Heart right ventricle (tissue), 16 donors: ENCODE data around the gene FBXW12. TPM values are rescaled to one million over a fixed set of nuclear protein-coding genes. Genes with fewer than 3 reads are reported as not detected.

Experiments
- ATAC-seq, 8 donors: fragments of 200-7000 bp; cut with Tn5 transposase; one replicate each; pipeline ENCODE4 v1.9.1; 2020; ENCODE audit warnings: mild to moderate bottlenecking in 8 of 8, moderate library complexity in 8 of 8, moderate number of reproducible peaks in 1 of 8
- DNase-seq, 2 donors: peaks; one replicate each; pipeline ENCODE4 v3.0.0-alpha.2; 2020
- H3K27ac ChIP-seq, 10 donors: fragments of 200-600 bp; sonication (generic) in 2 of 10; one replicate each; pipeline versions ENCODE4 v1.5.0 to v1.8.0; 2020 to 2022; ENCODE audit warnings: mild to moderate bottlenecking in 3 of 10
- H3K27me3 ChIP-seq, 7 donors: fragments of 200-600 bp; one replicate each; pipeline ENCODE4 v1.8.0; 2021 to 2022; ENCODE audit warnings: mild to moderate bottlenecking in 2 of 7
- H3K36me3 ChIP-seq, 9 donors: fragments of 200-600 bp; sonication (generic) in 1 of 9; one replicate each; pipeline versions ENCODE4 v1.5.0 to v1.8.0; 2020 to 2022; ENCODE audit warnings: mild to moderate bottlenecking in 2 of 9
- H3K4me1 ChIP-seq, 9 donors: fragments of 200-600 bp; sonication (generic) in 1 of 9; one replicate each; pipeline versions ENCODE4 v1.5.0 to v1.8.0; 2020 to 2022; ENCODE audit warnings: mild to moderate bottlenecking in 4 of 9
- H3K4me3 ChIP-seq, 10 donors: fragments of 200-600 bp; sonication (generic) in 2 of 10; one replicate each; pipeline versions ENCODE4 v1.5.0 to v1.8.0; 2020 to 2022; ENCODE audit warnings: mild to moderate bottlenecking in 7 of 10, moderate library complexity in 2 of 10
- H3K9me3 ChIP-seq, 11 donors: fragments of 200-600 bp in 10 of 11; sonication (generic) in 2 of 11; one replicate each; pipeline versions ENCODE4 v1.5.0 to v1.8.0; 2013 to 2022; ENCODE audit warnings: mild to moderate bottlenecking in 2 of 11, control low read depth in 1 of 11, moderate library complexity in 1 of 11
- WGBS, 2 donors: extraction: QIAGEN DNeasy Blood & Tissue Kit; methylation state at CpG; one replicate each; pipeline ENCODE4 v1.1.7; 2013; ENCODE audit warnings: inconsistent platforms in 1 of 2; 5-methylcytosine and 5-hydroxymethylcytosine counted together
- intact Hi-C, 10 donors: fragments of 100-400 bp; cut with DNase I; formaldehyde crosslinking; loops; one replicate each; pipeline versions ENCODE4 v1.11.1 to v1.14.2; 2022
- polyA plus RNA-seq, 2 donors: library from polyadenylated mRNA; stranded (reverse); fragments of 200-250 nt; gene quantifications; one replicate each; pipeline ENCODE4 v1.2.3, GENCODE V29; 2013
- total RNA-seq, 10 donors: library from RNA; stranded (reverse); fragmentation: NEBNext Ultra II Directional in 3 of 10; extraction: Animal tissue kit (Norgen Biotek cat#: 25700) in 3 of 10; gene quantifications; one replicate each; pipeline versions ENCODE4 v1.2.1 to v1.2.4, GENCODE V29; 2021 to 2023
- TF ChIP-seq, protein P1 (sequence below), 9 donors: fragments of 200-600 bp; sonication (generic) in 2 of 9; IDR thresholded peaks; one replicate each; pipeline versions ENCODE4 v1.5.0 to v1.8.0; 2021 to 2022; ENCODE audit warnings: antibody characterized with exemption in 9 of 9, mild to moderate bottlenecking in 5 of 9, moderate library complexity in 1 of 9
- donor health status: Arrhythmogenic right ventricular cardiomyopathy.
- donor health status: ischemic (EF 13 %, LVEDD 7.1; RV severe dilation, severe dysfunction).
- donor health status: healthy with polysubstance abuse.
- donor health status: DM: no; HTN: yes; CAD: no.
- donor health status: DM: no; HTN: no; CAD: no.
- donor health status: ischemic (EF 25% LVEDD 6.9; RV normal size, moderate dysfunction).
- donor health status: ischemic (EF 25% LVEDD 5.7; RV mildly dilated, moderate dysfunction).
- donor health status: healthy.
- donor health status: DM: yes; HTN: yes; CAD: no.
- donor health status: Ischemic cardiomyopathy.
- donor health status: ischemic (EF 35%, LVEDD 5.7; RV mildly dilated, moderate dysfunction).
- donor health status: nonischemic (EF 11% LVEDD 7.7; RV severe dilation, severe dysfunction).
- donor health status: DM: yes; HTN: yes; CAD: no.
- donor health status: PGD.
- donor health status: ischemic (EF 29% LVEDD 5.4; RV normal size, mild dysfunction).
- donor health status: nonischemic (EF 23%, LVEDD 6.1; RV moderate dilation, normal function).

FBXW12 gene
- total and polyA plus RNA-seq, 12 donors = 0.28 to 0.29 TPM; not detected in 10

DNA sequence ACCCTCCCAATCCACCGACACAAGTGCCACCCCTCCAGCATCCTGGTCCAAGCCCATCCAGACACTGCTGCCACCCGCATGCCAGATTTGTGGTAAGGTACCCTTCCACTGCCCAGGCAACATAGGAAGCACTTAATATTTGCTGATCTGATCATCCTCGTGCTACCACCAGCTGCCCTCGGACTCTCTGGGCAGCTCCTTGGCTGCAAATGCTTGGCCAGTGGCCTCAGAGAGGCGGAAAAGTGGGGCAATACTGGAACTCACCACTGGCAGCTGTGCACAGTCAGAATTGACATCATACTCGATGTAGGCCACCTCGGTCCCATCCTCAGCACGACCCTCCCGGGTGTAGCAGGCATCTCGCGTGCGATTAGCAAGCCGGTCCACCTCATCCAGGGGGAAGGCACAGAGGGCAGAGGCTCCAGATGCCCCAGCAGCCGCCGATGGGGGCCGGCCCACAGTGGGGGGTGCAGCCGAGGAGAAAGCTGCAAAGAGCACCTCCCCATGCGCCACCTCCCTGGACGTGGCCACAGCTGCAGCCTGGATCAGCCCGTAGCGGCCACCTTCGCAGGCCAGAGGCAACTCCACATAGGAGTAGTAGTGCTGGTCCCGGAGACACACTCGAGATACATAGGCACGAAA is 51.3 kb downstream of the FBXW12 start:
- intact Hi-C loops = no loop called here
- 87 to 88% methylated on average over 25 of the region's 25 CpGs for WGBS, 2 donors
- Histone ChIP-seq H3K9me3 (no peaks in the 10 kb centered on the region), H3K4me3 (no peak overlapping the region), H3K4me1 (peaks cover 24 to 53% (median 41%) of the 10 kb centered on the region in 9 donors), H3K36me3 (peaks cover 0 to 12% (median 0%) of the 10 kb centered on the region in 9 donors), H3K27ac (no peak overlapping the region), H3K27me3 (peaks cover 0 to 2% (median 0%) of the 10 kb centered on the region in 7 donors)
- no peak for ATAC-seq
- no peak for DNase-seq
- TF ChIP-seq, protein P1, sequence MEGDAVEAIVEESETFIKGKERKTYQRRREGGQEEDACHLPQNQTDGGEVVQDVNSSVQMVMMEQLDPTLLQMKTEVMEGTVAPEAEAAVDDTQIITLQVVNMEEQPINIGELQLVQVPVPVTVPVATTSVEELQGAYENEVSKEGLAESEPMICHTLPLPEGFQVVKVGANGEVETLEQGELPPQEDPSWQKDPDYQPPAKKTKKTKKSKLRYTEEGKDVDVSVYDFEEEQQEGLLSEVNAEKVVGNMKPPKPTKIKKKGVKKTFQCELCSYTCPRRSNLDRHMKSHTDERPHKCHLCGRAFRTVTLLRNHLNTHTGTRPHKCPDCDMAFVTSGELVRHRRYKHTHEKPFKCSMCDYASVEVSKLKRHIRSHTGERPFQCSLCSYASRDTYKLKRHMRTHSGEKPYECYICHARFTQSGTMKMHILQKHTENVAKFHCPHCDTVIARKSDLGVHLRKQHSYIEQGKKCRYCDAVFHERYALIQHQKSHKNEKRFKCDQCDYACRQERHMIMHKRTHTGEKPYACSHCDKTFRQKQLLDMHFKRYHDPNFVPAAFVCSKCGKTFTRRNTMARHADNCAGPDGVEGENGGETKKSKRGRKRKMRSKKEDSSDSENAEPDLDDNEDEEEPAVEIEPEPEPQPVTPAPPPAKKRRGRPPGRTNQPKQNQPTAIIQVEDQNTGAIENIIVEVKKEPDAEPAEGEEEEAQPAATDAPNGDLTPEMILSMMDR (IDR thresholded peaks at IDR 0.05) = no peak

DNA sequence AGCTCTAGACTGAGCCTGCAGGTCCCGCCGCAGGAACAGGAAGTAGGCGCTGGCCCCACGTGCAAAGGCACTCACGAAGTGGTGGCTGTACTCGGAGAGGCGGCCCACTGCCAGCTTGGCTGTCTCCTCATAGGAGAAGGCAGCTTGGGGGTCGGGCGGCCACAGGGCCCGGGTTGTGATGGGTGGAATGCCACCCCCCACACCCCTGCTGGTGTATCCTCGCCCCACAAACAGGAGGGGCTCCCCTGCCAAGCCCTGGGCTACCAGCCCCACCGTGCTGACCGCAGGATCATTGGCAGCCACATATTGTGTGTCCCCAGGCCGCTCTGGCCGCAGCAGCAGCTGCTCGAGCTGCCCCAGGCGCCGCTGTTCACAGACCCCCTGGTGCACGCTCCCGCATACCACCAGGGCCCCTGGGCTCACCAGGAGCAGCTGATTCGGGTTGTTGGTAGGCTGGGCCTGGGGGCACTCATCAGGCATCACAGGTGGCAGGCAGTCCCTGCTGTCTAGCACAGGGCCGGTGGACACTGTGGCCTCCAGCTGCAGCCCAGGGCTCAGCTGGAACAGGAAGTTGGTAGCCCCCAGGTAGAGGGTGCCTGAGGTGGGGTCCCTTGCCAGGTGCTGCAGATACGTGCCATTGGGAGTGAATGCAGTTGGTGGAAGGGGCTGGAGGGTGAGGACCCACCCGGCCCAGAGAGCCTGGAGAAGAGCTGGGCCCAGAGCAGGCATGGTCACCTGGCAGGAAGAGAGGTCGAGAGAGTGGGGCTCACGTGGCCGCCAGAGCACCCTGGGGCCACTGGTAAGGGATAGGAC is 52.1 kb downstream of the FBXW12 start:
- Histone ChIP-seq H3K36me3 (peaks cover 0 to 5% (median 0%) of the 10 kb centered on the region in 9 donors), H3K27me3 (peaks cover 0 to 10% (median 0%) of the 10 kb centered on the region in 7 donors), H3K4me3 (no peak overlapping the region), H3K27ac (peak overlapping the region in 5 of 10 donors; percentile 30 to 92 (median 90)), H3K9me3 (no peaks in the 10 kb centered on the region), H3K4me1 (peaks cover 24 to 58% (median 45%) of the 10 kb centered on the region in 9 donors)
- intact Hi-C loops = no loop called here
- DNase-seq (no peak), ATAC-seq (no peak)
- WGBS, 2 donors = 85 to 89% methylated on average over 27 of the region's 27 CpGs
- TF ChIP-seq, protein P1 (IDR thresholded peaks at IDR 0.05) = no peak

DNA sequence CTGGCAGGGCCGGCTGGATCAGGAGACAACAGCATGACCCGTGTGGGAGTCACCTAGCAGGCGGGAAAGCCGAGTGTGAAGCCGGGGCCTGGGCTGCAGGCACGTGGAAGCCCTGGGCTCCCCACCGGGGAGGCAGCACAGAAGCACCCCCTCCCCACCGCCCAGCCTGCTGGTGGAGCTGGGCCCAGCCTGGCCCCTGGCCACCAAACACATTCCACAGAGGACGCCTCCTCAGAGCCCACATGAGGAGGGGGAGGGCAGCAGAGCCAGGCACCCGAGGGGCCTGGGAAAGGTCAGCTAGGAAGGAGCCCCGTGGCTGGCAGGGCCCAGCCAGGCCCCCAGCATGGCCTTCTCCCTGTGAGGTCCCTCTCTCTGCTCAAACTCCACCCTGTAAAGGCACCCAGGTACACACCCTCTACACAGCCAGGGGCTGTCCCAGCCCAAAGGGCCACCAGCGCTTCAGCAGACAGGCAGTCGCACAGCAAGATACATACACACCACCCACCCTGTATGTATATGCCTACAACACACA is 53.3 kb downstream of the FBXW12 start:
- intact Hi-C loops = no loop called here
- Histone ChIP-seq H3K9me3 (no peaks in the 10 kb centered on the region), H3K4me1 (peaks cover 29 to 66% (median 53%) of the 10 kb centered on the region in 9 donors), H3K27ac (peak overlapping the region; percentile 2 to 93 (median 90)), H3K36me3 (no peaks in the 10 kb centered on the region), H3K4me3 (no peak overlapping the region), H3K27me3 (peaks cover 0 to 10% (median 0%) of the 10 kb centered on the region in 7 donors)
- ATAC-seq (peak in 7 of 8 donors; percentile 21 to 59 (median 47)), DNase-seq (peak; percentile 31 to 54)
- TF ChIP-seq, protein P1 (IDR thresholded peaks at IDR 0.05) = no peak
- WGBS, 2 donors = 40 to 51% methylated on average over 13 of the region's 13 CpGs

DNA sequence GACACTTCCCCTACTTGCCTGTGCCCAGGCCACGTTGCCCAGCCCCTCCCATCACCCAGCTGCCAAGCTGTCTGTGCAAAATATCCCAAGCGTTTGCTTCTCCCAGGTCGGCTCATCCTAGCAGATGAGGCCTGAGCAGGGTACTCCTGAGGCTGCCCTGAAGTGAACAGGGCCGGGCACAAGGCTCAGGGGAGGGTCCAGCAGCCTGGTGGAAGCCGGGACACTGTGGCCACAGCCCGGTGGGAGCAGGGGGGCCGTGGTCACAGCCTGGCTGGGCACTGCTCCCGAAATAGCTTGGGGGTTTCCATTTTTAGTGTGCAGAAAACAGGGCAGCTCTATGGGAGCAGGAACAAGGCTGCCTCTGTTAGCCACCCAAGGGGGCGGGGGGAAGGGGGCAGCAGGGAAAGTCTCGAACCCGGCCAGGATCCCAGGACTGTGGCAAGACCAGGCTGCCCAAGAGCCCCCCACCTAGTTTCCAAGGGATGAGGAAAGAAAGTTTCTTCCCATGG is 54.4 kb downstream of the FBXW12 start:
- peak; percentile 31 to 85 (median 66) for ATAC-seq
- peaks cover 0 to 10% (median 0%) of the 10 kb centered on the region in 7 donors for H3K27me3 ChIP-seq
- intact Hi-C loops = no loop called here
- WGBS, 2 donors = 38 to 47% methylated on average over 11 of the region's 11 CpGs
- no peaks in the 10 kb centered on the region for H3K9me3 ChIP-seq
- peak overlapping the region in 4 of 10 donors; percentile 5 to 15 (median 12) for H3K4me3 ChIP-seq
- TF ChIP-seq, protein P1 (IDR thresholded peaks at IDR 0.05) = no peak
- no peaks in the 10 kb centered on the region for H3K36me3 ChIP-seq
- DNase-seq = peak; percentile 53 to 56
- peaks cover 29 to 67% (median 53%) of the 10 kb centered on the region in 9 donors for H3K4me1 ChIP-seq
- H3K27ac ChIP-seq = peak overlapping the region; percentile 75 to 93 (median 90)
